ENCODE data around the gene TTLL11.

Gene TTLL11

GRCh38 chr9:121790841-121791240 is 302.3 kb downstream of the TTLL11 start:
- Histone ChIP-seq H3K9ac (ENCODE audit: low read length) (no peak overlapping the region), H3K23ac (ENCODE audit: low read length) (no peak overlapping the region), H2BK5ac (ENCODE audit: low read length) (no peak overlapping the region), H2BK120ac (ENCODE audit: low read depth, low read length) (no peak overlapping the region), H2BK15ac (replicated peaks; ENCODE audit: low read depth) (no peak overlapping the region), H3K27me3 (ENCODE audit: insufficient read depth, low read length, poor library complexity) (no peaks in the 10 kb centered on the region), H3K36me3 (ENCODE audit: control insufficient read depth, insufficient read depth, low read length) (no peaks in the 10 kb centered on the region), H3K79me2 (ENCODE audit: control insufficient read depth, insufficient read depth, low read length) (no peaks in the 10 kb centered on the region), H3K18ac (ENCODE audit: low read length) (no peak overlapping the region), H3K4me3 (ENCODE audit: low read length) (no peak overlapping the region), H2AK5ac (ENCODE audit: low read length) (no peak overlapping the region), H3K4me1 (ENCODE audit: control insufficient read depth, low read depth, low read length) (no peaks in the 10 kb centered on the region), H3K27ac (ENCODE audit: low read depth, low read length) (no peak overlapping the region), H4K8ac (ENCODE audit: low read depth, low read length) (no peak overlapping the region), H3K79me1 (ENCODE audit: low read length) (no peaks in the 10 kb centered on the region), H3K4me2 (ENCODE audit: low read length) (no peak overlapping the region), H3K4ac (ENCODE audit: low read depth, low read length) (no peak overlapping the region), H3K56ac (ENCODE audit: low read length) (no peak overlapping the region), H4K5ac (ENCODE audit: low read length) (no peak overlapping the region)
- no peak for DNase-seq
- WGBS (ENCODE audit: extremely low coverage, insufficient coverage, low lambda C conversion rate): no CpG with 5 or more reads among the region's 14 CpGs

DNA sequence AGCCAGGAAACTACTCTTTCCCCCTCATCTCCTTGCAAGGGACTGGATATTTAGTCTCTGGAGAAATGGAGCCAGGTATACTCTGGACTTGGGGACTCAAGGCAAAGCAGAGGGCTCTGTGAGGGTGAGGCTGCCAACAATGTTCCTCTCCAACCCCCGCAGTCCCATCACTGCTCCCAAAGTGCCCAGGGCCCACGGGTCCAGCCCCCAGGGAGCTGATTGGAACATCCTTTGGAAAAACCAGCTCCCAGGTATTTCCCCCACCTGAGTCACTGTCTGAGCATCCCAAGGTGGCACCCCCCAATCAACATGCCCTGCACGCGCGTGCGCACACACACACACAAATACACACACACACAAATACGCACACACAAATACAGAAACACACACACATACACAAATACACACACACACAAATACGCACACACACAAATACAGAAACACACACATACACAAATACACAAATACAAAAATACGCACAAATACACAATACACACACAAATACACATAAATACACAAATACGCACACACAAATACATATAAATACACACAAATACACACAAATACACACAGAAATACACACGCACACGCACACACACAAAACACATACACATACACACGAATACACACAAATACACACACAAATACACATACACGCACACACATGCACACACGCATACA is 304.3 kb downstream of the TTLL11 start:
- Histone ChIP-seq H4K8ac (ENCODE audit: low read depth, low read length) (no peak overlapping the region), H3K9ac (ENCODE audit: low read length) (no peak overlapping the region), H3K36me3 (ENCODE audit: control insufficient read depth, insufficient read depth, low read length) (no peaks in the 10 kb centered on the region), H3K18ac (ENCODE audit: low read length) (peak overlapping the region; percentile 72), H3K23ac (ENCODE audit: low read length) (no peak overlapping the region), H3K4ac (ENCODE audit: low read depth, low read length) (no peak overlapping the region), H3K4me2 (ENCODE audit: low read length) (no peak overlapping the region), H3K79me1 (ENCODE audit: low read length) (no peaks in the 10 kb centered on the region), H3K4me1 (ENCODE audit: control insufficient read depth, low read depth, low read length) (peaks cover under 1% of the 10 kb centered on the region), H2BK5ac (ENCODE audit: low read length) (no peak overlapping the region), H2BK15ac (replicated peaks; ENCODE audit: low read depth) (no peak overlapping the region), H4K5ac (ENCODE audit: low read length) (no peak overlapping the region), H3K79me2 (ENCODE audit: control insufficient read depth, insufficient read depth, low read length) (no peaks in the 10 kb centered on the region), H2BK120ac (ENCODE audit: low read depth, low read length) (no peak overlapping the region), H3K27me3 (ENCODE audit: insufficient read depth, low read length, poor library complexity) (no peaks in the 10 kb centered on the region), H2AK5ac (ENCODE audit: low read length) (no peak overlapping the region), H3K56ac (ENCODE audit: low read length) (no peak overlapping the region), H3K27ac (ENCODE audit: low read depth, low read length) (no peak overlapping the region), H3K4me3 (ENCODE audit: low read length) (no peak overlapping the region)
- DNase-seq: peak; percentile 71
- whole genome bisulfite sequencing (ENCODE audit: extremely low coverage, insufficient coverage, low lambda C conversion rate): 100% methylated on average over 9 of the region's 15 CpGs

DNA sequence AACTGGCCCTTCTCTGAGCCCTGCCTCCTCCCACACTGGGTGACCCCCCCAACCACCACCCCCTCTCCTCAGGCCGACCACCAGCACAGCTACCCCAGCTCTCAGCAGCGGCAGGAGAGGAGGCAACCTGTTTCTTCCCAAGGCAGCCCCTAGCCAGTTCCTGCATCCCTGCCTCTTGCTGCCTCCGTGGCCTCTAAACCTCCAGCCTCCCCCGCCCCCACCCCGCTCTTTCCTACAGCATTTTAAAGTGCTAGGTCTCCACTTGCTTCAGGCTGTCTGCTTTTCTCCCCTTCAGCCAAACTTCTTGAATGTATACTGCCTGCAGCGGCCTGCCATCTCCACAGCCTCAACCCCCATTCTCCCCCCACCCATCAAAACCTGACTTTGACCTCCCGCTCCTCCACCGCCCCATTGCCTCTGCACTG is 306.1 kb downstream of the TTLL11 start:
- Histone ChIP-seq H3K4me3 (ENCODE audit: low read length) (no peak overlapping the region), H3K23ac (ENCODE audit: low read length) (no peak overlapping the region), H3K79me1 (ENCODE audit: low read length) (no peaks in the 10 kb centered on the region), H3K4me2 (ENCODE audit: low read length) (no peak overlapping the region), H3K9ac (ENCODE audit: low read length) (no peak overlapping the region), H3K4ac (ENCODE audit: low read depth, low read length) (no peak overlapping the region), H2AK5ac (ENCODE audit: low read length) (no peak overlapping the region), H3K27ac (ENCODE audit: low read depth, low read length) (no peak overlapping the region), H3K79me2 (ENCODE audit: control insufficient read depth, insufficient read depth, low read length) (no peaks in the 10 kb centered on the region), H3K27me3 (ENCODE audit: insufficient read depth, low read length, poor library complexity) (no peaks in the 10 kb centered on the region), H2BK5ac (ENCODE audit: low read length) (no peak overlapping the region), H2BK120ac (ENCODE audit: low read depth, low read length) (no peak overlapping the region), H3K4me1 (ENCODE audit: control insufficient read depth, low read depth, low read length) (peaks cover 5% of the 10 kb centered on the region), H2BK15ac (replicated peaks; ENCODE audit: low read depth) (no peak overlapping the region), H4K5ac (ENCODE audit: low read length) (no peak overlapping the region), H4K8ac (ENCODE audit: low read depth, low read length) (no peak overlapping the region), H3K56ac (ENCODE audit: low read length) (no peak overlapping the region), H3K36me3 (ENCODE audit: control insufficient read depth, insufficient read depth, low read length) (no peaks in the 10 kb centered on the region), H3K18ac (ENCODE audit: low read length) (no peak overlapping the region)
- no peak for DNase-seq
- WGBS (ENCODE audit: extremely low coverage, insufficient coverage, low lambda C conversion rate): no CpG with 5 or more reads among the region's 8 CpGs

- Histone ChIP-seq H2BK5ac (ENCODE audit: low read length) (no peak overlapping the region), H2AK5ac (ENCODE audit: low read length) (no peak overlapping the region), H3K4me2 (ENCODE audit: low read length) (no peak overlapping the region), H3K9ac (ENCODE audit: low read length) (no peak overlapping the region), H3K36me3 (ENCODE audit: control insufficient read depth, insufficient read depth, low read length) (no peaks in the 10 kb centered on the region), H3K4me3 (ENCODE audit: low read length) (no peak overlapping the region), H3K18ac (ENCODE audit: low read length) (no peak overlapping the region), H2BK15ac (replicated peaks; ENCODE audit: low read depth) (no peak overlapping the region), H3K56ac (ENCODE audit: low read length) (no peak overlapping the region), H4K5ac (ENCODE audit: low read length) (no peak overlapping the region), H4K8ac (ENCODE audit: low read depth, low read length) (no peak overlapping the region), H3K27ac (ENCODE audit: low read depth, low read length) (no peak overlapping the region), H2BK120ac (ENCODE audit: low read depth, low read length) (no peak overlapping the region), H3K79me1 (ENCODE audit: low read length) (no peaks in the 10 kb centered on the region), H3K79me2 (ENCODE audit: control insufficient read depth, insufficient read depth, low read length) (no peaks in the 10 kb centered on the region), H3K4me1 (ENCODE audit: control insufficient read depth, low read depth, low read length) (peaks cover 5% of the 10 kb centered on the region), H3K27me3 (ENCODE audit: insufficient read depth, low read length, poor library complexity) (no peaks in the 10 kb centered on the region), H3K23ac (ENCODE audit: low read length) (no peak overlapping the region), H3K4ac (ENCODE audit: low read depth, low read length) (no peak overlapping the region)
- no peak for DNase-seq
- WGBS (ENCODE audit: extremely low coverage, insufficient coverage, low lambda C conversion rate): no CpG with 5 or more reads among the region's 5 CpGs
Measured at GRCh38 chr9:121786543-121786948, 306.6 kb downstream of the TTLL11 start.

GRCh38 chr9:121785673-121786542 is 307.2 kb downstream of the TTLL11 start:
- Histone ChIP-seq H3K9ac (ENCODE audit: low read length) (no peak overlapping the region), H3K4ac (ENCODE audit: low read depth, low read length) (no peak overlapping the region), H3K79me1 (ENCODE audit: low read length) (no peaks in the 10 kb centered on the region), H3K27me3 (ENCODE audit: insufficient read depth, low read length, poor library complexity) (no peaks in the 10 kb centered on the region), H2BK5ac (ENCODE audit: low read length) (no peak overlapping the region), H2BK15ac (replicated peaks; ENCODE audit: low read depth) (no peak overlapping the region), H4K5ac (ENCODE audit: low read length) (no peak overlapping the region), H3K27ac (ENCODE audit: low read depth, low read length) (no peak overlapping the region), H3K18ac (ENCODE audit: low read length) (no peak overlapping the region), H3K56ac (ENCODE audit: low read length) (no peak overlapping the region), H3K4me1 (ENCODE audit: control insufficient read depth, low read depth, low read length) (peaks cover 5% of the 10 kb centered on the region), H3K4me2 (ENCODE audit: low read length) (no peak overlapping the region), H2AK5ac (ENCODE audit: low read length) (no peak overlapping the region), H3K36me3 (ENCODE audit: control insufficient read depth, insufficient read depth, low read length) (no peaks in the 10 kb centered on the region), H3K23ac (ENCODE audit: low read length) (no peak overlapping the region), H2BK120ac (ENCODE audit: low read depth, low read length) (no peak overlapping the region), H4K8ac (ENCODE audit: low read depth, low read length) (no peak overlapping the region), H3K79me2 (ENCODE audit: control insufficient read depth, insufficient read depth, low read length) (no peaks in the 10 kb centered on the region), H3K4me3 (ENCODE audit: low read length) (no peak overlapping the region)
- WGBS (ENCODE audit: extremely low coverage, insufficient coverage, low lambda C conversion rate): no CpG with 5 or more reads among the region's 11 CpGs
- DNase-seq: no peak
